GM10248 (cell line): ENCODE data around the gene KLHL25.

Source experiments
- CTCF ChIA-PET: fragments of 300-600 bp; sonication (Branson Sonifier 250); formaldehyde crosslinking; extraction: SDS; loops from one replicate; lab custom pipeline; 2021; ENCODE audit warnings: antibody characterized with exemption; lab: Yijun Ruan, JAX
- POLR2A ChIA-PET: fragments of 350-650 bp; sonication (Branson Sonifier 250); formaldehyde crosslinking; extraction: SDS; loops from one replicate; lab custom pipeline; 2020; ENCODE audit warnings: antibody characterized with exemption; lab: Yijun Ruan, JAX
- DNase-seq: peaks from one replicate; pipeline ENCODE4 v3.0.0; 2012; ENCODE audit errors: extremely low spot score
- CTCF ChIP-seq: IDR thresholded peaks from 2 replicates; pipeline ENCODE4 v1.5.1; 2012; ENCODE audit warnings: mild to moderate bottlenecking, low read depth; ENCODE audit errors: extremely low read depth, missing control alignments, control extremely low read depth

The KLHL25 gene

DNA sequence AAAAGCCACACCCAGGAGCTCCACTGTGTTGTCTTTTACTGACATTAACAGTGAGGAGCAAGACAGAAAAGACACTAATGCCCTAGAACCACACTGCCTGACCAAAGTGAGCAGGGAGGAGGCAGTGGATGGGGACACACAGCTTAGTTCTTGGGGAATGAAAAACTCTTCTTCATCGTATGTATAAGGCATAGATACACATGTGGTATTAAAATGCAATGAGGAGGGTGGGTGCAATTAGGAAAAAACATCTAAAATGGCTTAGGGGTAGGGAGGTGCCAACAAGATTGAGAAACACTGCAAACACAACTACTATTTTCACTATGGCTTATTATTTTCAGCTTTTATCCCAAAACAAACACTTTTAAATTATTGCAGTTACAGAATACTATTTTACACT is 15.5 kb downstream of the KLHL25 start:
- POLR2A ChIA-PET = no interaction called here

GRCh38 chr15:85778107-85778776 is 16.5 kb downstream of the KLHL25 start:
- no peak for TF ChIP-seq CTCF
- ChIA-PET CTCF (interaction anchor here (0.6 to 2.9 kb wide), 4 partner anchors 13 to 62 kb away, joined by 3 to 12 read pairs (median 5); no protein-coding TSS in a partner anchor), POLR2A (no interaction called here)
- no peak for DNase-seq

More for the DNA sequence above, 15.5 kb downstream of the KLHL25 start:
- CTCF ChIA-PET = interaction anchor here (0.8 to 2.9 kb wide), 3 partner anchors 9 to 18 kb away, joined by 3 to 12 read pairs (median 7); no protein-coding TSS in a partner anchor
- no peak for DNase-seq
- no peak for TF ChIP-seq CTCF

- DNase-seq = no peak
- TF ChIP-seq CTCF = no peak
- POLR2A ChIA-PET = no interaction called here
- CTCF ChIA-PET = interaction anchor here (1.2 kb wide), 1 partner anchor 17 kb away, joined by 3 read pairs; no protein-coding TSS in a partner anchor
Measured at GRCh38 chr15:85777250-85778106, 17.2 kb downstream of the KLHL25 start.

- POLR2A ChIA-PET = no interaction called here
- CTCF ChIA-PET = interaction anchor here (1.0 to 2.4 kb wide), 2 partner anchors 10 to 31 kb away, joined by 3 to 7 read pairs; no protein-coding TSS in a partner anchor
- DNase-seq = no peak
- no peak for TF ChIP-seq CTCF
Measured at GRCh38 chr15:85773970-85774369, 20.8 kb downstream of the KLHL25 start.

- DNase-seq = no peak
- no peak for TF ChIP-seq CTCF
- POLR2A ChIA-PET = no interaction called here
- CTCF ChIA-PET = interaction anchor here (2.4 kb wide), 1 partner anchor 9 kb away, joined by 7 read pairs; no protein-coding TSS in a partner anchor
Measured at GRCh38 chr15:85773249-85773648, 21.5 kb downstream of the KLHL25 start.

GRCh38 chr15:85772668-85773067 is 22.1 kb downstream of the KLHL25 start:
- TF ChIP-seq CTCF = no peak
- DNase-seq = no peak
- ChIA-PET CTCF (no interaction called here), POLR2A (no interaction called here)
